PC-3 (cell line): ENCODE results near the gene TP53TG3F.
"Not testable (repeated sequence)": the region's sequence is repeated elsewhere in the genome, so short reads cannot be mapped to it uniquely, and the experiment has no call there.

ENCODE experiments used
- EZH2 ChIP-seq: fragments of 300-600 bp; sonication (generic); IDR thresholded peaks from one replicate; pipeline ENCODE4 v1.6.1; 2017; ENCODE audit warnings: antibody characterized with exemption, mild to moderate bottlenecking, low read length; ENCODE audit not compliant: unreplicated experiment
- EZH2phosphoT487 ChIP-seq: fragments of 300-600 bp; sonication (generic); IDR thresholded peaks from 2 replicates; pipeline ENCODE4 v1.6.1; 2018; ENCODE audit warnings: mild to moderate bottlenecking, antibody characterized with exemption, low read length, borderline replicate concordance
- TF ChIP-seq, protein P1 (sequence below): fragments of 300-600 bp; sonication (generic); conservative IDR thresholded peaks from 2 replicates; pipeline ENCODE4 v1.5.1; 2017; ENCODE audit warnings: antibody characterized with exemption, low read depth, mild to moderate bottlenecking, low read length

GRCh38 chr16:33509070-33509469, 49.7 kb downstream of the TP53TG3F start:
- TF ChIP-seq, protein P1, sequence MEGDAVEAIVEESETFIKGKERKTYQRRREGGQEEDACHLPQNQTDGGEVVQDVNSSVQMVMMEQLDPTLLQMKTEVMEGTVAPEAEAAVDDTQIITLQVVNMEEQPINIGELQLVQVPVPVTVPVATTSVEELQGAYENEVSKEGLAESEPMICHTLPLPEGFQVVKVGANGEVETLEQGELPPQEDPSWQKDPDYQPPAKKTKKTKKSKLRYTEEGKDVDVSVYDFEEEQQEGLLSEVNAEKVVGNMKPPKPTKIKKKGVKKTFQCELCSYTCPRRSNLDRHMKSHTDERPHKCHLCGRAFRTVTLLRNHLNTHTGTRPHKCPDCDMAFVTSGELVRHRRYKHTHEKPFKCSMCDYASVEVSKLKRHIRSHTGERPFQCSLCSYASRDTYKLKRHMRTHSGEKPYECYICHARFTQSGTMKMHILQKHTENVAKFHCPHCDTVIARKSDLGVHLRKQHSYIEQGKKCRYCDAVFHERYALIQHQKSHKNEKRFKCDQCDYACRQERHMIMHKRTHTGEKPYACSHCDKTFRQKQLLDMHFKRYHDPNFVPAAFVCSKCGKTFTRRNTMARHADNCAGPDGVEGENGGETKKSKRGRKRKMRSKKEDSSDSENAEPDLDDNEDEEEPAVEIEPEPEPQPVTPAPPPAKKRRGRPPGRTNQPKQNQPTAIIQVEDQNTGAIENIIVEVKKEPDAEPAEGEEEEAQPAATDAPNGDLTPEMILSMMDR: not testable (repeated sequence)
- TF ChIP-seq EZH2phosphoT487, EZH2: not testable (repeated sequence)
